DND-41 (cell line): ENCODE data around the gene NPIPB12.
"Not testable (repeated sequence)": the region's sequence is repeated elsewhere in the genome, so short reads cannot be mapped to it uniquely, and the experiment has no call there.

ENCODE experiments used
- CTCF ChIP-seq: IDR thresholded peaks from 2 replicates; pipeline ENCODE4 v1.5.1; 2012; ENCODE audit warnings: borderline replicate concordance, low read length, moderate library complexity, mild to moderate bottlenecking; ENCODE audit not compliant: poor library complexity, severe bottlenecking; ENCODE audit errors: extremely low read depth
- EZH2 ChIP-seq: IDR thresholded peaks from 3 replicates; pipeline ENCODE4 v1.6.1; 2012; ENCODE audit warnings: borderline replicate concordance, low read depth, mild to moderate bottlenecking, moderate library complexity, low read length, inconsistent platforms; ENCODE audit not compliant: severe bottlenecking

- TF ChIP-seq CTCF, EZH2: not testable (repeated sequence)
These were observed 23.9 kb downstream of the NPIPB12 start for GRCh38 chr16:29482276-29482675.
